Stimulated activated CD8-positive, alpha-beta memory T cell treated with anti-CD3 and anti-CD28 coated beads, Interleukin-15, amount 100 ng/mL, for 48 hours (primary cell): ENCODE data around the gene RBMY1F.
"Not testable (repeated sequence)": the region's sequence is repeated elsewhere in the genome, so short reads cannot be mapped to it uniquely, and the experiment has no call there.

Experiments
- DNase-seq, 2 donors: peaks; one replicate each; pipeline ENCODE4 v3.0.0-alpha.2; 2020; ENCODE audit warnings: low read depth in 2 of 2

The RBMY1F gene

DNA sequence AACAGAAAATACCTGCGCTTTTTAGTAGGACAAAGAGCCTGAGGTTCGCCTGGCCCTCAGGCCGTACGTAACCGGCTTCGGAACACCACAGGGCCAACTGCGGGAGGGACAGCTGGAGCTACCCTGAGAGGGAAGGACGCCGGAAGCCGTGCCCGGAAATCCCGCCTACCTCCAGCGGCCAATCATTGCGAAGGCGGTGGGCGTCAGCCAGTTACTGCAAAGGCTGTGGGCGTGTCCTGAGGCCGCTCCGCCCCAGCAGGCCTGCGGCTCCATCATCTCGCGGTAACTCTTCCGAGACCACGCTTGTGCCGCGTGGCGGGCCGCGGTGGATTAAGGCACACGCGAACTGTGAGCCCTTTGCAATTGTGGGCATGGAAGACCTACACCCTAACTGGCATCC lies at the start of gene RBMY1F:
TSS of gene RBMY1F (minus strand) at position 101 of the 400 bp plus-strand sequence. CDS start 1,954 bp downstream, outside the sequence.
- not testable (repeated sequence) for DNase-seq

GRCh38 chrY:22151144-22151543 lies 31.6 kb downstream of the RBMY1F start:
- DNase-seq: not testable (repeated sequence)

GRCh38 chrY:22141011-22141695 lies 41.6 kb downstream of the RBMY1F start:
- not testable (repeated sequence) for DNase-seq

DNA sequence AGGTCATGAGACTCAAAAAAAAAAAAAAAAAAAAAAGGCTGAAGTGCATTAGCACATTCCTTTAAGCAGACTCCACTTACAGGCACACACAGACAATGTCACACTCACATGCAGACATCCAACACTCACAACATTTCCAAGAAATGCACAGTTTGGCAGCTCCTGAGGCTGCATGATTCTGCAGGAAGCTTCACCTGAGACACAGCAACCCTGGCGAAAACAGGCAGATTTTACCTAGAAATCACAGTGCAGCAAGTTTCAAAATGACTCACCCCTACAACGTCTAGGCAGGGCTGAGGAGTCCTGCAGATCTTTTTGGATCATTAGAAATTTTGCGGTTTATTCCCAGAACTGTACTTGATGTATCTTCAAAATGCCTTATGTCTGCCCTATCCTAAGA lies 48.0 kb downstream of the RBMY1F start:
- not testable (repeated sequence) for DNase-seq

DNA sequence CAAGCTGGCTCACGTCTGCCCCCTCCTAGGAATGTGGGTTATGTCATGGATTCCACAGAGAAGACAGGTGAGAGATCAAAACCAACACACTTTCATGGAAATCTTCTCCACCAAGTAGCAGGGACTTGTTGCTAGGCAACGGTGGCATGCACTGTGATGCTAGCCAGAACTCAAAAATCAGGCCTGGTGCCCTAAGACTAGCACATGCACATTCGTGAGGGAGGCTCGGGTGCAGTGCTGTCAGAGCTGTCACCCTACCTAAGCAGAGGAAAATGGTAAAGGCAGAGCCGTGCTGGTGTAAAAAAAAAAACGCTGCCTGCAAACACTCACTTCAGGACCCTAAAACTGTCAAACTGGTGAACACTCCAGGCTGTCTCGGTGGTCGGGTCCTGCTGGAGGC lies 52.2 kb downstream of the RBMY1F start:
- DNase-seq: not testable (repeated sequence)
